ENCODE results near the gene ERBB4.

GRCh38 chr2:212119591-212119990 lies 419.0 kb downstream of the ERBB4 start:
- TF ChIP-seq CTCF (IDR thresholded peaks at IDR 0.05) (no peak), POLR2A (IDR thresholded peaks at IDR 0.05) (no peak)

Data from esophagus squamous epithelium (tissue), 4 donors.